GM19023 (cell line): ENCODE data around the gene GRWD1.

Source experiments
- ATAC-seq: cut with Tn5 transposase; IDR thresholded peaks from one replicate; pipeline ENCODE4 v1.9.1; 2021; ENCODE audit warnings: mild to moderate bottlenecking, moderate library complexity; ENCODE audit not compliant: unreplicated experiment

The GRWD1 gene

DNA sequence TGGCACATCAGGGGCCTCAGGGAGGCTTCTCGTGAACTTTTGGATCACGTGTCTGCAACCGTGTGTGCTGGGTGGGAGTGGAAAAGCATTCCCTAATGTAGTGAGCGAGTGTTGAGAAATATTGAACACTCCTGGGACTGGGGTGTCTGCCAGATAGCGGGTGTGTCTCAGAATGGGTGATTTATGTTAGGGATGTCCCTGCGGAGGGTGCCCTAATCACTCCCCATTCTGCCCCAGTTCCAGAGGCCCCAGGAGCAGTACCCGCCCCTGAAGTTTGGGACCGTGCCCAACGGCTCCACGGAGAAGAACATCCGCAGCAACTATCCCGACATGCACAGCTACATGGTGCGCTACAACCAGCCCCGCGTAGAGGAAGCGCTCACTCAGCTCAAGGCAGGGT is 24.2 kb upstream of the GRWD1 start:
- no peak for ATAC-seq

DNA sequence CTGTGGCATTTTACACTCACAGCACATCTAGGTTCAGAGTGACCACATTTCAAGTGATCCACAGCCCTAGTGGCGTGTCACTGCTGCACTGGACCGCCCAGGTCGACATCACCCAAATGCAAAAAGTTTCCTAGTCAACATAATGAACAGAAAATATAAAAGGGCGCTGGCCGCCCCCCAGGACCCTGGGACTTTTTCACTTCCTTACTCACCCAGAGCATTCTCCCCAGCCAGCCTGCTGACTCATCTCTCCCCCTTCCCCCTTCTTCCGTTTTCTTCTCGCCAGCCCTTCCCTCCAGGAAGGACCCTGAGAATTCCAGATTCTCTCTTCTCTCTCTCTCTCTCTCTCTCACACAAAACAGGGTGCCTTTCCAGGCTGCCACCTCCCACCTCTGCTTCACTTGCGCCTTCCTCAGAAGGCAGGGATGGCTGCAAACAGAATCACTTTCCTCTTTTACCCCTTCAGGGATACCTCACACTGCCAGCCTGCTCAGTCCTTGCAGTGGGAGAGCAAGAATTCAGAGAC is 21.0 kb upstream of the GRWD1 start:
- no peak for ATAC-seq

DNA sequence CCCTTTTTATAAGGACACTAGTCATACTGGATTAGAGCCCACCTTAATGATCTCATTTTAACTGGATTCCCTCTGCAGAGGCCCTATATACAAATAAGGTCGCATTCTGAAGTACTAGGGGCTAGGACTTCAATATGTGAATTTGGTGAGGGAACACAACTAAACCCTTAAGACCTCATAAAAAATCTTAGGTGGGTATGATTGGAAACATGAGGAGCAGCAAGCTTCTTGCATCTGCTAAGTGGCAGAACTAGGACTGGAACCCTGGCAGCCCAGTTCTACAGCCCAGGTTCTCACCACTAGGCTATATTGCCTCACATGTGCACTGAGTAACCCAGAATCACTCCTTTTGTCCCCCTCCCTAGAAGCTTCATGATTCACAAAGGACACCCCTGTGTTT is 17.1 kb upstream of the GRWD1 start:
- no peak for ATAC-seq

DNA sequence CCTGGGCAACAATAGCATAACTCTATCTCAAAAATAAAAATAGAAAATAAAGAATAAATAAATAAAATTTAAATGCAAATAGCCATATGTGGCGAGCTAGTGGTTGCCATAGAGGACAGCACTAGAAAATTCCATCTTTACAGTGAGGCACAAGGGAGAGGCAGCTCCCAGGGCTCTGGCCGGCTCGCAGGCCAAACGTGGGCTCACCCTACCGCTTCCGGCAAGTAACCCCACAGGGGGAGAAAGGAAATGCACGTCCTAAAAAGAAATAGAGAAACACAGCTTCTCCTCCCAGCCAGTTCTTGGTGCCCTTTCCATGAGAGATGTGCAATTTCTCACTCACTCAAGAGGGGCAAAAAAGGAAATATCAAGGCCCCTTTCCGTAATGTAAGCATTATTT is 12.4 kb upstream of the GRWD1 start:
- no peak for ATAC-seq

DNA sequence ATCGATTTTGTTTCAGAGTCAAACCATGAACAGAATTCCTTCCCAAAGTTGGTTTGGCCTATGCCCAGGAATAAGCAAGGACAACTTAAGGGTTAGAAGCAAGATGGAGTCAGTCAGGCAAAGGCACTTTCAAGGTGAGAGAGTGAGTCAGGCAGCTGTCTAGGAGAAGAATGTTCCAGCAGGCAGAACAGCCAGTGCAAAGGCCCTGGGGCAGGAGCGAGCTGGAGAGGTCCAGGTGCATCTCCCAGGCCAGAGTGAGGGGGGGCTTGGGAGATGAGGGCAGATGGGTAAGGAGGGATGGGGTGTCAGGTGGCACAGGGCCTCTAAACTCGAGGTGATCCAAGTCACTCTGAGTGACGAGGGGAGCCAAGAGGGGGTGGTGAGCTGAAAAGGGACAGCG is 9.2 kb upstream of the GRWD1 start:
- no peak for ATAC-seq

DNA sequence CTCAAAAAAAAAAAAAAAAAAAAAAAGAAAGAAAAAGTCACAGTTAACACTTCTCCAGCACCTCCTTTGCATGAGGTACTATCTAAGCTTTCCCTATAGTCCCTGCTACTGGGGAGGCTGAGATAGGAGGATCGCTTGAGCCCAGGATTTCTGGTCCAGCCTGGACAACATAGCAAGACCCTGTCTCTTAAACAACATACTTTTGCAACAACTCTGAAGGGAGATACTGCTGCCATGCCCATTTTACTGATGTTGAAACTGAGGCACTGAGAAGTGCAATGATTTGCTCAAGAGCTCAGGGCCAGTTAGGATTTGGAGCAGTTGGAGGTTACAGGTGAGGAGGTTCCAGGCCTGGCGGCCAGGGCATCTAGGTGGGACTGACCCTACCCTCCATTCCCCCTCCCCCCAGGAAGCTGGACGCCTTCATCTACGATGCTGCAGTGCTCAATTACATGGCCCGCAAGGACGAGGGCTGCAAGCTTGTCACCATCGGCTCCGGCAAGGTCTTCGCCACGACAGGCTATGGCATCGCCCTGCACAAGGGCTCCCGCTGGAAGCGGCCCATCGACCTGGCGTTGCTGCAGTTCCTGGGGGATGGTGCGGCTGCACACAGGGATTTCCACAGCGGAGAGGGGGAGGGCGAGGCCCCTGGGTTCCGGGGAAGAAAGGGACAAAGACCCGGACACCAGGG is 4.3 kb upstream of the GRWD1 start:
- no peak for ATAC-seq

DNA sequence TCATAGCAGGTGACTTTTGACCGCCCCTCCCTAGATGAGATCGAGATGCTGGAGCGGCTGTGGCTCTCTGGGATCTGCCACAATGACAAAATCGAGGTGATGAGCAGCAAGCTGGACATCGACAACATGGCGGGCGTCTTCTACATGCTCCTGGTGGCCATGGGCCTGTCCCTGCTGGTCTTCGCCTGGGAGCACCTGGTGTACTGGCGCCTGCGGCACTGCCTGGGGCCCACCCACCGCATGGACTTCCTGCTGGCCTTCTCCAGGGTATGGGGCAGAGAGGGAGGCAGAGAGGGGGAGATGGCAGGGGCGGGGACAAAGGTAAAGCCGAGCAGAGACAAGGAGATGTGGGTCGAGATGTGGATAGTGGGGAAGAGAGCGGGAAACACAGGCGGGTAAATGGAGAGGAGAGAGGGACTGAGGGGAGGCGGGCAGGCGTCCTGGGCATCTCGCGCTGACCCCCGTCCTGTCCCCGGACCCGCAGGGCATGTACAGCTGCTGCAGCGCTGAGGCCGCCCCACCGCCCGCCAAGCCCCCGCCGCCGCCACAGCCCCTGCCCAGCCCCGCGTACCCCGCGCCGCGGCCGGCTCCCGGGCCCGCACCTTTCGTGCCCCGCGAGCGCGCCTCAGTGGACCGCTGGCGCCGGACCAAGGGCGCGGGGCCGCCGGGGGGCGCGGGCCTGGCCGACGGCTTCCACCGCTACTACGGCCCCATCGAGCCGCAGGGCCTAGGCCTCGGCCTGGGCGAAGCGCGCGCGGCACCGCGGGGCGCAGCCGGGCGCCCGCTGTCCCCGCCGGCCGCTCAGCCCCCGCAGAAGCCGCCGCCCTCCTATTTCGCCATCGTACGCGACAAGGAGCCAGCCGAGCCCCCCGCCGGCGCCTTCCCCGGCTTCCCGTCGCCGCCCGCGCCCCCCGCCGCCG is 3.4 kb upstream of the GRWD1 start:
- no peak for ATAC-seq

DNA sequence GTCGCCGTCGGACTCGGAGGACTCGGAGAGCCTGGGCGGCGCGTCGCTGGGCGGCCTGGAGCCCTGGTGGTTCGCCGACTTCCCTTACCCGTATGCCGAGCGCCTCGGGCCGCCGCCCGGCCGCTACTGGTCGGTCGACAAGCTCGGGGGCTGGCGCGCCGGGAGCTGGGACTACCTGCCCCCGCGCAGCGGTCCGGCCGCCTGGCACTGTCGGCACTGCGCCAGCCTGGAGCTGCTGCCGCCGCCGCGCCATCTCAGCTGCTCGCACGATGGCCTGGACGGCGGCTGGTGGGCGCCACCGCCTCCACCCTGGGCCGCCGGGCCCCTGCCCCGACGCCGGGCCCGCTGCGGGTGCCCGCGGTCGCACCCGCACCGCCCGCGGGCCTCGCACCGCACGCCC is 2.5 kb upstream of the GRWD1 start:
- no peak for ATAC-seq

DNA sequence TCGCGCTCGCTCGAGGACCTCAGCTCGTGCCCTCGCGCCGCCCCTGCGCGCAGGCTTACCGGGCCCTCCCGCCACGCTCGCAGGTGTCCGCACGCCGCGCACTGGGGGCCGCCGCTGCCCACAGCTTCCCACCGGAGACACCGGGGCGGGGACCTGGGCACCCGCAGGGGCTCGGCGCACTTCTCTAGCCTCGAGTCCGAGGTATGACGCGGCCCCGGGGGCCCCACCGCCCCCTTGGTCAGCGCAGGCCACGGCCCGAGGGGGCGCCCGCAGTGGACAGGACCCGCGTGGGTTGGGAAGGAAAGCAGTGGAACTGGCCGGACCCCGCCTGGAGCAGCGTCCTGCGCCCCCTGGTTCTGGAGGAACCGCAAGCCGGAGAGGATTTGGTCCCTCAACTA is 2.1 kb upstream of the GRWD1 start:
- no peak for ATAC-seq

DNA sequence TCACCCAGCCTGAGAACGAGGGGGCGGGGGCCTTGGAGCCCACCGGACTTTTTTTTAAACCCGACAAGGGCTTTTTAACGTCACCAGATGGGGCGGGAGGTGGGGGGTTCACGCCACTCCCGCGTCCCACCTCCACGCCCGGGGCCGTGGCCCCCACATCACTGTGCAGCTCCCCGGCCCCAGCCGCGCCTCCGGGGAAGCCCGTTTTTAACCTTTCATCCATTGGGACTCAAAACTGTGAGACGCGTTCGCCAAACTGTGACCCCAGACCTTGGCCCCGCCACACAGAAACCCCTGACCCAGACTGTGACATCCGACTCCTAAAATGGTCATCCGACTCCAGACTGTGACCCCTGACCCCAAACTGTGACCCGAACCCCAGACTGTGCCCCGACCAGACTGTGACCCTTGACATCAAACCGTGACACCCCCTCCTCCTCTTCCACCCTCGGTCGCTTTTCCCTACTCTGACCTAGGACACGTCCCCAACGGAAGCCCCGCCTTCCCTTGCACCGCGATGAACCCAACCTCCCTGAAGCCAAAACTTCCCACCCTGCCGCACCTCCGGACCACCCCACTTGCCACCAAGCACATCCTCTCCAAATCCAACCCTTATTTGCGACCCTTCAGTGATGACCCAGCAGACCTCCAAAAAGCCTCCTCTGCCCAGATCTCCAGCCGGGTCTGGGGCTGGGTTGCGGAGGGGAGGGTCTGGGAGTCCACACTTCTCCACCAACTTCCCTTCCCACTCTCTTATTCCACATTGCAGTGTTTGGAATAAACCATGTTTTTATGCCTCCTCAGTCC is 1.5 kb upstream of the GRWD1 start:
- ATAC-seq = no peak

DNA sequence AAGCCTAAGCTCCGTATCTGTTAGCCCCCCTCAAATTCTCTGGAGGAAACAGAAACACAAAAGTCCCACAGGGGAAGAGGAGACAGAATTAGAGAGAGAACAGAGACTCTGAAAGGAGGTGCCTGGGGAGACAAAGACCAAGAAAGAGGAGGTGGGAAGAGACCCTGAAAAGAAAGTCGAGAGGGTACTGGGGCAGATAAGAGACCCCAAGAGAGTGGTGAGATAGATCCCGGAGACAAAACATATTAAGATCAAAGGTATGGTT is 915 bp upstream of the GRWD1 start:
- ATAC-seq = no peak

DNA sequence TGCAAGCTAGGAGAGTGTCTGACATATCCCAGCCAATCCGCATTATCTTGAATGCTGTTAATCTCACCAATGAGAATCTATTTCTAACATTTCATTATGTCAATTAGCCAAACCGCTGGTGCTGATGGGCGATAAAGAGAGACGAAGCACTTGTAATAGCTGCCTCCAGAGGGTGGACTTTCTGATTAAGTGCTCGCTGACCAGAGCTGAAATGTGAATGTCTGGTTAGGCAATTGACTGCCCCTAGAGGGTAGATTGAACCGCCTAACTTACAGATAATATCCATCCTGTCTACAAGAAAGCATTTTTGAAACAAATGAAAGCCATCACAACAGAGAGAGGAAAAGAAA is 552 bp upstream of the GRWD1 start:
- ATAC-seq = peak; percentile 24

DNA sequence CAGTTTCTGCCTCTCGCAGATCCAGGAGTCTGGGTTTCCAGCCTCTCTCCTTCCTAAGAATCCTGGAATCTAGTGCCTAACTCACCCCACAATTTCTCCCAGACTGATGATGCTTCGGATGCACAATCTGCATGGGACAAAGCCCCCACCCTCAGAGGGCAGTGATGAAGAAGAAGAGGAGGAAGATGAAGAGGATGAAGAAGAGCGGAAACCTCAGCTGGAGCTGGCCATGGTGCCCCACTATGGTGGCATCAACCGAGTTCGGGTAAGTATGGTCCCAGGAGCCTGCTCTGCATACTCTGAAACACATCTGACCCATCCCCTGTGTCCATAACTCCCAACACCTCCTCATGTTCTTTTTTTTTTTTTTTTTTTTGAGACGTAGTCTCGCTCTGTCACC is 796 bp downstream of the GRWD1 start:
- no peak for ATAC-seq

DNA sequence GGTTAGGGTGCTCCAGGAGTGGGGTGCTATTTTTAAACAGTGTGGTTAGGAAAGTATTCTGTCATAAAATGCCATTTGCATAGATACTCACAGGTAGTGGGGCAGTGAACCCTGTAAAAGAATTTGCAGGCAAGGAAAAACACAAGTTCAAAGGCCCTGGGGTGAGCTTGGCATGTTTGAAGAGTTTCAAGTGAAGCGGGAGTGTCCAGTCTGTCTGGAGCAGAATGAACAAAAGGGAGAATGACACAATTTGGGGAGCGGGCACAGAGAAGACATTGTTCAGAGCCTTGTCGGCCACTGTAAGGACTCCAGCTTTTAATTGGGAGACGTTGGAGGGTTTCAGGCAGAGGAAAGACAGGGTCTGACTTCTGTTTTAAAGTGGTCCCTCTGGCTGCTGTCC is 2.8 kb downstream of the GRWD1 start:
- no peak for ATAC-seq

DNA sequence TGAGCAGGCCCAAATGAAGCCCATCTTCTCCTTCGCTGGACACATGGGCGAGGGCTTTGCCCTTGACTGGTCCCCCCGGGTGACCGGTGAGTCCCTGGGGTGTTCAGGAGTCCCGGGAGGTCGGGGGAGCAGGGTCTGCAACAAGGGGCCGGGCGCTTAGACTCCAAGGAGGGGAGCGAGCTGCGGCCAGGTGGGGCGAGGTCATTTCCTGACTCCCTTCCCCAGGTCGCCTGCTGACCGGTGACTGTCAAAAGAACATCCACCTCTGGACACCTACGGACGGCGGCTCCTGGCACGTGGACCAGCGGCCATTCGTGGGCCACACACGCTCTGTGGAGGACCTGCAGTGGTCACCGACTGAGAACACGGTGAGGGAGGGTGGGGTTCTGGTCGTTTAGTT is 4.7 kb downstream of the GRWD1 start:
- ATAC-seq = no peak

DNA sequence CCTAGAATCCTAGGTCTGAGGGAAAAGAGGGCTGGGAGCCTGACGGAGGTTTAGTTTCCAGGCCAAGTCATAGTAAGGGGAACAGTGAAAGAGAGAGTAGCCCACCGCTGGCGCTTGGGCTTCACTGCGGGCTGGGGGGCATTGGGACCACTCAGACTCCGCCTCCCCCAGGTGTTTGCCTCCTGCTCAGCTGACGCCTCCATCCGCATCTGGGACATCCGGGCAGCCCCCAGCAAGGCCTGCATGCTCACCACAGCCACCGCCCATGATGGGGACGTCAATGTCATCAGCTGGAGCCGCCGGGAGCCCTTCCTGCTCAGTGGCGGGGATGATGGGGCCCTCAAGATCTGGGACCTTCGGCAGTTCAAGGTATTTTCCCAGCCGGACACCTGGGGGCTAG is 5.1 kb downstream of the GRWD1 start:
- no peak for ATAC-seq

DNA sequence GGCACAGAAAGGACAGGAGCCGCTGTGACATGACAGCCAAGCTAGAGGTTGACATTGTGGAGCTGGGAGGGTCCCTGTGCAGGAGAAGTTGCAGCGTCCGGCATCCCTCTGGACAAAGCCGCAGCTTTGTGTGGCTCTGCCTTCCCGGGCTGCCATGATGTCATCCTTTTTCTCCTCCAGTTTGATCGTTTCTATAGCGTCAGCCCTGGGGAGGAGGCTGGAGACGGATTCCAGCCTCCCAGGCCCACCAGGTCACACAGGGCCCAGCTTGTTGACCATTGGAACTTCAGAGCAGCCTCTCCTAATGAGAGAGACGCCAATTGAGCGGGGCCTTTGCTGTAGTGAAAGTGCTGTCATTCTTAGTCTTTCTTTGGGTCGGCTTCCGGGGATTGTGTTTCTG is 5.8 kb downstream of the GRWD1 start:
- ATAC-seq = no peak

DNA sequence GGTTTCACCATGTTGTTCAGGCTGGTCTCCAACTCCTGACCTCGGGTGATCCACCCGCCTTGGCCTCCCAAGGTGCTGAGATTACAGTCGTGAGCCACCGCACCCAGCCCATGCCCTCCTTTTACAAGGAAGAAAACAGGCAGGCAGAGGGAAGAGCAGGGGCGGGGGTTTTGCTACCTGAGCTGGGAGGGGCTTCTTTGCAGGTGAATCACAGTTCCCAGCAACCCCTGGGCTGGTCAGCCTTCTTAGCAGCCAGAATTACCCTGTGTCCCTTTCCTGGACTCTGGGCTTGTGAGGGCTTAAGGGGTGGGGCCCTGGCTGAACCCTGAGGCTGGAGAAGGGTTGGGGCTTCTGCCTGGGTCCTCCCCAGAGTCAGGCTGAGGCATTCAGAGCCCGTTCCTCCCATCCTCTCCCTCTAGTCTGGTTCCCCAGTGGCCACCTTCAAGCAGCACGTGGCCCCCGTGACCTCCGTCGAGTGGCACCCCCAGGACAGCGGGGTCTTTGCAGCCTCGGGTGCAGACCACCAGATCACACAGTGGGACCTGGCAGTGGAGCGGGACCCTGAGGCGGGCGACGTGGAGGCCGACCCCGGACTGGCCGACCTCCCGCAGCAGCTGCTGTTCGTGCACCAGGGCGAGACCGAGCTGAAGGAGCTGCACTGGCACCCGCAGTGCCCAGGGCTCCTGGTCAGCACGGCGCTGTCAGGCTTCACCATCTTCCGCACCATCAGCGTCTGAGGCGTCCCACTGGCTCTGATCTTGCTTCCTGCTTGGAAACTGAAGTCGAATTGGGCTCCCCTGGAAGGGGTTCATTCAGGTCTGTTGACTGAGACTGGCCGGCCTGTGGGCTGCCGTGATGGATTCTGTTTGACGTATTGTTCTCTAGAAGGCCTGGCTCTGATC is 6.8 kb downstream of the GRWD1 start:
- no peak for ATAC-seq

DNA sequence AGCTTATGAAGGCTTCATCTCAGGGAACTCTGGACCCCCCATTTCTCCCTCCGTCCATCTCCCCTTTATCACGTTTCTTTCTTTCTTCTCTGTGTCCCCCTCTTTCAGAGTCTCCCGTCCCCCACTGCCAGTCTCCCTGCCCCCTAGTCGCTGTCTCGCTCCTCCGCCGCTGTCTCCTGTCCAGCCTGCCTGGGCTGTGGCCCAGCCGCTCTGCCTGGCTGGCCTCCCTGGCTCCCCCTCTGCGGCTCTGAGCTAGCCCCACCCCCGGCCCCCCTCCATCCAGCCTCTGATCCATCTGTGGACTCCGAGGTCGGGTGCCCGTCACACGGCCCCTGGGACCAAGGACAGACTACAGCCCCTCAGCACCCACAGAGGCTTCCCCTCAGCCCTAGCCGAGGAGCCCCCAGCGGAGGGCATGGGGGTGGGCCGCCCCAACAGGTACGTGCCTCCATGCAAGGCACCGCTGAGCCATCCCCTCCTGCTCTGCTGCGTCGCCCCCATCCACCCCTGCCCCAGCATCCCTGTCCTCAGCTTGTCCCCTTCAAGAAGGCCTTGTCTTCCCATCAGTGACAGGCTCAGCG is 8.5 kb downstream of the GRWD1 start:
- no peak for ATAC-seq

DNA sequence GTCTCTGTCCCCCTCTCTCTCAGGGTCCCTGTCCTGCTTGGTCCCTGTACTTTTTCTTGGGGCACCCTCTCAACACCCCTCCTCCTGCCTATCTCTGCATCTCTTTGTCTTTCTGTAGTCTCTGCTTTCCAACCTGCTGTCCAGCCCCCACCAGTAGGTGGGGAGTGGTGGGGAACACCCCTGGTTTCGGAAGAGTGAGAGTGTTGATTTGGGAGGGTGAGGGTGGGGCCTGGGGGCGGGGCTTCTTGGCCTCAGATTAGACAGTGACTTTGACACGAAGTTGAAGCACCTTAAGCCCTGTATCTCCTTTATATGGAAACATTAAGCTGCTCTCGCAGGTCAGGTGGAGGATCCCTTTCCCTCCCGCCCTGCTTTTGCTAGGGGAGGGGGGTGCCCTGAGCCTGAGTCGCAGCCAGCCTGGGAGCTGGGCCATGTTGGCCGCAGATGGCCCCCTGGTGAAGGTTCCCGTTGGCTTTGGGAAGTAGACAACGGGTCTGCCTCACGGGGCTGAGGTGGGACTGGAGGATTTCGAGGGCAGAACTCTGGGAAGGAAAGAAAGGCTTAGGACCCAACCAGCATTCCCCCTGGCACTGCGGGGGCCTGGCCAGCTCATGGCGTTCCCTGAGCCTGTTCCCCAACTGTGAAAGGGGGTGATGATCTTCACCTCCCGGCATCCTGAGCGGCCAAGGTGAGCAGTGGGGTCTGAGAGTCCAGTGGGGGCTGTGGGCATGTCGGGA is 9.6 kb downstream of the GRWD1 start, which contains the start of gene KCNJ14:
KCNJ14 (plus strand) TSS at position 404 of the 737 bp plus-strand sequence. CDS start 6,151 bp downstream, outside the sequence.
- no peak for ATAC-seq
